ENCODE results near the gene NEU2.

GRCh38 chr2:233012301-233012971 lies 20.0 kb upstream of the NEU2 start:
- TF ChIP-seq CTCF (conservative IDR thresholded peaks at IDR 0.05; ENCODE audit: low read depth, low read length) = no peak
- TF ChIP-seq SMC3 (IDR thresholded peaks at IDR 0.05; ENCODE audit: low read depth, low read length) = no peak
- TF ChIP-seq CEBPB (IDR thresholded peaks at IDR 0.05; ENCODE audit: low read depth, low read length) = no peak
- TF ChIP-seq RAD21 (IDR thresholded peaks at IDR 0.05; ENCODE audit: low read length) = no peak
- no peak for TF ChIP-seq BHLHE40 (IDR thresholded peaks at IDR 0.05; ENCODE audit: low read depth, low read length)
- TF ChIP-seq POLR2A (IDR thresholded peaks at IDR 0.05; ENCODE audit: low read depth, low read length) = no peak
- TF ChIP-seq RCOR1 (IDR thresholded peaks at IDR 0.05; ENCODE audit: insufficient replicate concordance, low read length) = no peak
- TF ChIP-seq MXI1 (IDR thresholded peaks at IDR 0.05; ENCODE audit: borderline replicate concordance, low read depth, low read length) = no peak
- TF ChIP-seq RFX5 (IDR thresholded peaks at IDR 0.05; ENCODE audit: low read depth, low read length) = no peak

Measured in IMR-90 (cell line).